OCI-LY1 (cell line): ENCODE results near the gene MICU1.
"Not testable (repeated sequence)": the region's sequence is repeated elsewhere in the genome, so short reads cannot be mapped to it uniquely, and the experiment has no call there.

Experiments
- H2AFZ ChIP-seq: fragments of 200-600 bp; sonication (generic), shearing (Covaris generic); 2 replicates; pipeline ENCODE4 v1.6.0; 2014; ENCODE audit warnings: antibody characterized with exemption, mild to moderate bottlenecking, low read length
- H3F3A ChIP-seq: fragments of 200-600 bp; sonication (generic), shearing (Covaris generic); 2 replicates; pipeline ENCODE4 v1.6.0; 2014; ENCODE audit warnings: mild to moderate bottlenecking, antibody characterized with exemption, low read length, moderate library complexity; ENCODE audit not compliant: insufficient read depth
- H3K27ac ChIP-seq: fragments of 200-600 bp; sonication (generic); 2 replicates; pipeline ENCODE4 v1.5.1; 2014; ENCODE audit warnings: low read length, mixed run types, mild to moderate bottlenecking, low read depth; ENCODE audit not compliant: poor library complexity, severe bottlenecking
- H3K27me3 ChIP-seq: fragments of 200-600 bp; sonication (generic); 2 replicates; pipeline ENCODE4 v1.6.0; 2014; ENCODE audit warnings: antibody characterized with exemption, mild to moderate bottlenecking, low read length, moderate library complexity; ENCODE audit not compliant: insufficient read depth
- H3K36me3 ChIP-seq: fragments of 200-600 bp; sonication (generic); 2 replicates; pipeline ENCODE4 v1.6.1; 2014; ENCODE audit warnings: mild to moderate bottlenecking, antibody characterized with exemption, low read length, moderate library complexity, mixed read lengths; ENCODE audit not compliant: insufficient read depth
- H3K4me1 ChIP-seq: fragments of 200-600 bp; sonication (generic); 2 replicates; pipeline ENCODE4 v1.5.1; 2014; ENCODE audit warnings: mild to moderate bottlenecking, low read length, moderate library complexity; ENCODE audit not compliant: insufficient read depth, severe bottlenecking
- H3K4me2 ChIP-seq: fragments of 200-600 bp; sonication (generic), shearing (Covaris generic); 2 replicates; pipeline ENCODE4 v1.6.1; 2014; ENCODE audit warnings: low read length
- H3K4me3 ChIP-seq: fragments of 200-600 bp; sonication (generic); 2 replicates; pipeline ENCODE4 v1.5.1; 2014; ENCODE audit warnings: low read length, low read depth, mild to moderate bottlenecking, mixed read lengths; ENCODE audit not compliant: poor library complexity, severe bottlenecking
- H3K79me2 ChIP-seq: fragments of 200-600 bp; shearing (Covaris generic); 2 replicates; pipeline ENCODE4 v1.6.1; 2016; ENCODE audit warnings: mixed run types, low read length, mixed read lengths; ENCODE audit not compliant: insufficient read depth
- H3K9ac ChIP-seq: fragments of 200-600 bp; sonication (generic), shearing (Covaris generic); 2 replicates; pipeline ENCODE4 v1.6.1; 2014; ENCODE audit warnings: mild to moderate bottlenecking, low read length, mixed read lengths
- H3K9me2 ChIP-seq: fragments of 200-600 bp; sonication (generic), shearing (Covaris generic); 2 replicates; pipeline ENCODE4 v1.6.1; 2014; ENCODE audit warnings: low read depth, mild to moderate bottlenecking, low read length, mixed read lengths
- H3K9me3 ChIP-seq: fragments of 200-600 bp; shearing (Covaris generic); 2 replicates; pipeline ENCODE4 v1.6.1; 2014; ENCODE audit warnings: low read length, mixed read lengths
- H4K20me1 ChIP-seq: fragments of 200-600 bp; sonication (generic), shearing (Covaris generic); 2 replicates; pipeline ENCODE4 v1.6.0; 2016; ENCODE audit warnings: mild to moderate bottlenecking, low read length; ENCODE audit not compliant: insufficient read depth
- CTCF ChIP-seq: fragments of 200-600 bp; sonication (generic), shearing (Covaris generic); IDR thresholded peaks from 2 replicates; pipeline ENCODE4 v1.5.1; 2017; ENCODE audit warnings: mild to moderate bottlenecking, antibody characterized with exemption, low read length, moderate library complexity, mixed read lengths
- EZH2 ChIP-seq: fragments of 200-600 bp; sonication (generic), shearing (Covaris generic); IDR thresholded peaks from 2 replicates; pipeline ENCODE4 v1.8.0; 2017; ENCODE audit warnings: borderline replicate concordance, mixed run types, mild to moderate bottlenecking, antibody characterized with exemption, low read length, moderate library complexity, mixed read lengths

Gene MICU1

GRCh38 chr10:72625608-72626443 is at the start of gene MICU1:
TSS of gene MICU1 (minus strand) at chr10:72626079. CDS start at chr10:72566793, 59,286 bp downstream.
- peak within 1 kb of the TSS; percentile 94 for H3K4me2 ChIP-seq
- no peaks in the 10 kb centered on the region for H3F3A ChIP-seq
- H2AFZ ChIP-seq: peak within 1 kb of the TSS; percentile 66
- TF ChIP-seq CTCF: no peak
- no peak for TF ChIP-seq EZH2
- H3K27ac ChIP-seq: peak within 1 kb of the TSS; percentile 19
- H3K9me3 ChIP-seq: no peaks in the 10 kb centered on the region
- no peaks in the 10 kb centered on the region for H3K36me3 ChIP-seq
- H3K9ac ChIP-seq: peak within 1 kb of the TSS; percentile 92
- peaks cover 23% of the 10 kb centered on the region for H3K4me1 ChIP-seq
- no peaks in the 10 kb centered on the region for H3K9me2 ChIP-seq
- H4K20me1 ChIP-seq: no peaks in the 10 kb centered on the region
- H3K4me3 ChIP-seq: peak within 1 kb of the TSS; percentile 88
- no peaks in the 10 kb centered on the region for H3K27me3 ChIP-seq
- peaks cover 19% of the 10 kb centered on the region for H3K79me2 ChIP-seq

GRCh38 chr10:72674174-72674573 is 48.3 kb upstream of the MICU1 start:
- H2AFZ ChIP-seq, H3F3A ChIP-seq, H3K9me2 ChIP-seq, H3K4me3 ChIP-seq, H3K36me3 ChIP-seq, H3K4me1 ChIP-seq, H3K79me2 ChIP-seq, H3K9ac ChIP-seq, H4K20me1 ChIP-seq, H3K4me2 ChIP-seq, H3K27me3 ChIP-seq, H3K27ac ChIP-seq, H3K9me3 ChIP-seq: not testable (repeated sequence)

- Histone ChIP-seq H3K9me2 (no peaks in the 10 kb centered on the region), H3K4me2 (no peak overlapping the region), H3F3A (no peaks in the 10 kb centered on the region), H3K9ac (no peak overlapping the region), H3K4me3 (no peak overlapping the region), H3K27me3 (no peaks in the 10 kb centered on the region), H2AFZ (no peak overlapping the region), H3K4me1 (no peaks in the 10 kb centered on the region), H4K20me1 (no peaks in the 10 kb centered on the region), H3K36me3 (no peaks in the 10 kb centered on the region), H3K9me3 (no peaks in the 10 kb centered on the region), H3K79me2 (no peaks in the 10 kb centered on the region), H3K27ac (no peak overlapping the region)
- TF ChIP-seq EZH2: no peak
- TF ChIP-seq CTCF: no peak
Measured at GRCh38 chr10:72673280-72673679, 47.4 kb upstream of the MICU1 start.
